ENCODE results near the gene CEACAM16. TPM values are rescaled to one million over a fixed set of nuclear protein-coding genes. Genes with fewer than 3 reads are reported as not detected.

Gene CEACAM16
- polyA plus RNA-seq, 1 donor (not counting 4 experiments of a cell fraction or from before 2014, with no cell fraction given), result not detected

DNA sequence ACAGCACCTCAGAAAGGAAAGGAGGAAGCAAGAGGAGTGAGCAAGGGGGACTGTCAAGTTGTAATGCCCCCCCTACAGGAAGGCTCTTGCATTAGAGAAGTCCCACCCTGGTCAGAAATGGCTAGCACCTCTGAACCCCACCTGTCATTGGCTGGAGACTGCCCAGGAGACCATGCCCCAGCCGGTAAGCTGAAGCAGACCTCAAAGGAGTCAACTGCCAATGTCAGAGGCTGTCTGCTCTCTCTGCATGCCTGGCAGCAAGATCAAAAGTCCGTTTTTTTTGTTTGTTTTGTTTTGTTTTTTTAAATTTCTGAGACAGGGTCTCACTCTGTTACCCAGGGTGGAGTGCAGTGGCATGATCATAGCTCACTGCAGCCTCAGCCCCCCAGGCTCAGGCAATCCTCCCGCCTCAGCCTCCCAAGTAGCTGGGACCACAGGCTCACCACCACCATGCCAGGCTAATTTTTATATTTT lies 41.4 kb downstream of the CEACAM16 start:
- no peak overlapping the region for H3K9ac ChIP-seq (ENCODE audit: control insufficient read depth, extremely low read depth, insufficient read depth, low read length)
- H3K9me1 ChIP-seq (ENCODE audit: control insufficient read depth, extremely low read depth, insufficient read depth, low read length), result no peaks in the 10 kb centered on the region
- no peak for TF ChIP-seq EZH2 (IDR thresholded peaks at IDR 0.05; ENCODE audit: low read length)
- TF ChIP-seq, protein P1, sequence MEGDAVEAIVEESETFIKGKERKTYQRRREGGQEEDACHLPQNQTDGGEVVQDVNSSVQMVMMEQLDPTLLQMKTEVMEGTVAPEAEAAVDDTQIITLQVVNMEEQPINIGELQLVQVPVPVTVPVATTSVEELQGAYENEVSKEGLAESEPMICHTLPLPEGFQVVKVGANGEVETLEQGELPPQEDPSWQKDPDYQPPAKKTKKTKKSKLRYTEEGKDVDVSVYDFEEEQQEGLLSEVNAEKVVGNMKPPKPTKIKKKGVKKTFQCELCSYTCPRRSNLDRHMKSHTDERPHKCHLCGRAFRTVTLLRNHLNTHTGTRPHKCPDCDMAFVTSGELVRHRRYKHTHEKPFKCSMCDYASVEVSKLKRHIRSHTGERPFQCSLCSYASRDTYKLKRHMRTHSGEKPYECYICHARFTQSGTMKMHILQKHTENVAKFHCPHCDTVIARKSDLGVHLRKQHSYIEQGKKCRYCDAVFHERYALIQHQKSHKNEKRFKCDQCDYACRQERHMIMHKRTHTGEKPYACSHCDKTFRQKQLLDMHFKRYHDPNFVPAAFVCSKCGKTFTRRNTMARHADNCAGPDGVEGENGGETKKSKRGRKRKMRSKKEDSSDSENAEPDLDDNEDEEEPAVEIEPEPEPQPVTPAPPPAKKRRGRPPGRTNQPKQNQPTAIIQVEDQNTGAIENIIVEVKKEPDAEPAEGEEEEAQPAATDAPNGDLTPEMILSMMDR (optimal IDR thresholded peaks at IDR 0.05 in 1 of 3, IDR thresholded peaks at IDR 0.05 in 1 of 3, conservative IDR thresholded peaks at IDR 0.05 in 1 of 3; ENCODE audit: extremely low read depth in 1 of 3, insufficient read depth in 2 of 3, low read length in 3 of 3), result no peak
- FAIRE-seq, result no peak
- no peak overlapping the region for H3K4me3 ChIP-seq (ENCODE audit: control insufficient read depth in 2 of 3, extremely low read depth in 1 of 3, insufficient read depth in 2 of 3, low read depth in 1 of 3, low read length in 3 of 3)
- no peaks in the 10 kb centered on the region for H4K20me1 ChIP-seq (ENCODE audit: control insufficient read depth, extremely low read depth, insufficient read depth, low read length)
- H2AFZ ChIP-seq (ENCODE audit: control insufficient read depth, low read length), result no peak overlapping the region
- no peaks in the 10 kb centered on the region for H3K36me3 ChIP-seq (ENCODE audit: control insufficient read depth in 2 of 2, extremely low read depth in 1 of 2, insufficient read depth in 2 of 2, low read length in 2 of 2)
- dilution Hi-C loops (cut with MboI; ENCODE audit: extremely low pct_ligation_motif_present, low sequenced_read_pairs), result no loop called here
- H3K79me2 ChIP-seq (ENCODE audit: control insufficient read depth, insufficient read depth, low read length), result no peaks in the 10 kb centered on the region
- H3K9me3 ChIP-seq (ENCODE audit: control insufficient read depth, low read depth, low read length), result no peaks in the 10 kb centered on the region
- no peaks in the 10 kb centered on the region for H3K27me3 ChIP-seq (ENCODE audit: control insufficient read depth, extremely low read depth, insufficient read depth, low read length)
- no peak overlapping the region for H3K4me2 ChIP-seq (ENCODE audit: control insufficient read depth, extremely low read depth, insufficient read depth, low read depth, low read length)
- H3K27ac ChIP-seq (ENCODE audit: control insufficient read depth, insufficient read depth, low read length), result no peak overlapping the region
- peaks cover 27% of the 10 kb centered on the region for H3K4me1 ChIP-seq (ENCODE audit: control insufficient read depth, extremely low read depth, insufficient read depth, low read length)
- DNase-seq (ENCODE audit: low read depth, low spot score), result no peak

GRCh38 chr19:44741258-44741731 lies 42.3 kb downstream of the CEACAM16 start:
- Histone ChIP-seq H3K79me2 (ENCODE audit: control insufficient read depth, insufficient read depth, low read length) (no peaks in the 10 kb centered on the region), H3K4me3 (ENCODE audit: control insufficient read depth in 2 of 3, extremely low read depth in 1 of 3, insufficient read depth in 2 of 3, low read depth in 1 of 3, low read length in 3 of 3) (peak overlapping the region in 1 of 3 experiments; percentile 19), H3K36me3 (ENCODE audit: control insufficient read depth in 2 of 2, extremely low read depth in 1 of 2, insufficient read depth in 2 of 2, low read length in 2 of 2) (no peaks in the 10 kb centered on the region), H2AFZ (ENCODE audit: control insufficient read depth, low read length) (no peak overlapping the region), H3K9me3 (ENCODE audit: control insufficient read depth, low read depth, low read length) (no peaks in the 10 kb centered on the region), H3K4me2 (ENCODE audit: control insufficient read depth, extremely low read depth, insufficient read depth, low read depth, low read length) (peak overlapping the region; percentile 62), H4K20me1 (ENCODE audit: control insufficient read depth, extremely low read depth, insufficient read depth, low read length) (no peaks in the 10 kb centered on the region), H3K27ac (ENCODE audit: control insufficient read depth, insufficient read depth, low read length) (peak overlapping the region; percentile 96), H3K9me1 (ENCODE audit: control insufficient read depth, extremely low read depth, insufficient read depth, low read length) (no peaks in the 10 kb centered on the region), H3K27me3 (ENCODE audit: control insufficient read depth, extremely low read depth, insufficient read depth, low read length) (no peaks in the 10 kb centered on the region), H3K9ac (ENCODE audit: control insufficient read depth, extremely low read depth, insufficient read depth, low read length) (peak overlapping the region; percentile 73), H3K4me1 (ENCODE audit: control insufficient read depth, extremely low read depth, insufficient read depth, low read length) (peaks cover 30% of the 10 kb centered on the region)
- DNase-seq (ENCODE audit: low read depth, low spot score) (no peak), FAIRE-seq (peak; percentile 86)
- dilution Hi-C loops (cut with MboI; ENCODE audit: extremely low pct_ligation_motif_present, low sequenced_read_pairs), result no loop called here
- TF ChIP-seq, protein P1 (optimal IDR thresholded peaks at IDR 0.05 in 1 of 3, IDR thresholded peaks at IDR 0.05 in 1 of 3, conservative IDR thresholded peaks at IDR 0.05 in 1 of 3; ENCODE audit: extremely low read depth in 1 of 3, insufficient read depth in 2 of 3, low read length in 3 of 3), result no peak
- TF ChIP-seq EZH2 (IDR thresholded peaks at IDR 0.05; ENCODE audit: low read length), result no peak
